OCI-LY1 (cell line): Measurements from ENCODE around the gene WNK2.

Experiments
- H2AFZ ChIP-seq: fragments of 200-600 bp; sonication (generic), shearing (Covaris generic); 2 replicates; pipeline ENCODE4 v1.6.0; 2014; ENCODE audit warnings: antibody characterized with exemption, mild to moderate bottlenecking, low read length
- H3F3A ChIP-seq: fragments of 200-600 bp; sonication (generic), shearing (Covaris generic); 2 replicates; pipeline ENCODE4 v1.6.0; 2014; ENCODE audit warnings: mild to moderate bottlenecking, antibody characterized with exemption, low read length, moderate library complexity; ENCODE audit not compliant: insufficient read depth
- H3K27ac ChIP-seq: fragments of 200-600 bp; sonication (generic); 2 replicates; pipeline ENCODE4 v1.5.1; 2014; ENCODE audit warnings: low read length, mixed run types, mild to moderate bottlenecking, low read depth; ENCODE audit not compliant: poor library complexity, severe bottlenecking
- H3K27me3 ChIP-seq: fragments of 200-600 bp; sonication (generic); 2 replicates; pipeline ENCODE4 v1.6.0; 2014; ENCODE audit warnings: antibody characterized with exemption, mild to moderate bottlenecking, low read length, moderate library complexity; ENCODE audit not compliant: insufficient read depth
- H3K36me3 ChIP-seq: fragments of 200-600 bp; sonication (generic); 2 replicates; pipeline ENCODE4 v1.6.1; 2014; ENCODE audit warnings: mild to moderate bottlenecking, antibody characterized with exemption, low read length, moderate library complexity, mixed read lengths; ENCODE audit not compliant: insufficient read depth
- H3K4me1 ChIP-seq: fragments of 200-600 bp; sonication (generic); 2 replicates; pipeline ENCODE4 v1.5.1; 2014; ENCODE audit warnings: mild to moderate bottlenecking, low read length, moderate library complexity; ENCODE audit not compliant: insufficient read depth, severe bottlenecking
- H3K4me2 ChIP-seq: fragments of 200-600 bp; sonication (generic), shearing (Covaris generic); 2 replicates; pipeline ENCODE4 v1.6.1; 2014; ENCODE audit warnings: low read length
- H3K4me3 ChIP-seq: fragments of 200-600 bp; sonication (generic); 2 replicates; pipeline ENCODE4 v1.5.1; 2014; ENCODE audit warnings: low read length, low read depth, mild to moderate bottlenecking, mixed read lengths; ENCODE audit not compliant: poor library complexity, severe bottlenecking
- H3K79me2 ChIP-seq: fragments of 200-600 bp; shearing (Covaris generic); 2 replicates; pipeline ENCODE4 v1.6.1; 2016; ENCODE audit warnings: mixed run types, low read length, mixed read lengths; ENCODE audit not compliant: insufficient read depth
- H3K9ac ChIP-seq: fragments of 200-600 bp; sonication (generic), shearing (Covaris generic); 2 replicates; pipeline ENCODE4 v1.6.1; 2014; ENCODE audit warnings: mild to moderate bottlenecking, low read length, mixed read lengths
- H3K9me2 ChIP-seq: fragments of 200-600 bp; sonication (generic), shearing (Covaris generic); 2 replicates; pipeline ENCODE4 v1.6.1; 2014; ENCODE audit warnings: low read depth, mild to moderate bottlenecking, low read length, mixed read lengths
- H3K9me3 ChIP-seq: fragments of 200-600 bp; shearing (Covaris generic); 2 replicates; pipeline ENCODE4 v1.6.1; 2014; ENCODE audit warnings: low read length, mixed read lengths
- H4K20me1 ChIP-seq: fragments of 200-600 bp; sonication (generic), shearing (Covaris generic); 2 replicates; pipeline ENCODE4 v1.6.0; 2016; ENCODE audit warnings: mild to moderate bottlenecking, low read length; ENCODE audit not compliant: insufficient read depth
- CTCF ChIP-seq: fragments of 200-600 bp; sonication (generic), shearing (Covaris generic); IDR thresholded peaks from 2 replicates; pipeline ENCODE4 v1.5.1; 2017; ENCODE audit warnings: mild to moderate bottlenecking, antibody characterized with exemption, low read length, moderate library complexity, mixed read lengths
- EZH2 ChIP-seq: fragments of 200-600 bp; sonication (generic), shearing (Covaris generic); IDR thresholded peaks from 2 replicates; pipeline ENCODE4 v1.8.0; 2017; ENCODE audit warnings: borderline replicate concordance, mixed run types, mild to moderate bottlenecking, antibody characterized with exemption, low read length, moderate library complexity, mixed read lengths

WNK2 gene

GRCh38 chr9:93230185-93230584 is 46.2 kb downstream of the WNK2 start:
- Histone ChIP-seq H3K4me3 (no peak overlapping the region), H3K36me3 (no peaks in the 10 kb centered on the region), H3K9me3 (no peaks in the 10 kb centered on the region), H2AFZ (no peak overlapping the region), H4K20me1 (no peaks in the 10 kb centered on the region), H3K27me3 (peaks cover 9% of the 10 kb centered on the region; the same call in 1 of the 2 replicates), H3K4me1 (peaks cover 20% of the 10 kb centered on the region), H3K27ac (no peak overlapping the region), H3K9ac (no peak overlapping the region), H3K79me2 (no peaks in the 10 kb centered on the region), H3F3A (no peaks in the 10 kb centered on the region), H3K9me2 (no peaks in the 10 kb centered on the region), H3K4me2 (no peak overlapping the region)
- TF ChIP-seq CTCF (no peak), EZH2 (no peak)

- H3F3A ChIP-seq: no peaks in the 10 kb centered on the region
- TF ChIP-seq CTCF (no peak), EZH2 (no peak)
- H3K9me2 ChIP-seq: no peaks in the 10 kb centered on the region
- H3K4me1 ChIP-seq: peaks cover 16% of the 10 kb centered on the region
- no peaks in the 10 kb centered on the region for H3K9me3 ChIP-seq
- no peak overlapping the region for H3K27ac ChIP-seq
- no peak overlapping the region for H2AFZ ChIP-seq
- H3K79me2 ChIP-seq: no peaks in the 10 kb centered on the region
- H4K20me1 ChIP-seq: no peaks in the 10 kb centered on the region
- no peak overlapping the region for H3K4me3 ChIP-seq
- peaks cover 9% of the 10 kb centered on the region; the same call in 1 of the 2 replicates for H3K27me3 ChIP-seq
- no peaks in the 10 kb centered on the region for H3K36me3 ChIP-seq
- no peak overlapping the region for H3K4me2 ChIP-seq
- no peak overlapping the region for H3K9ac ChIP-seq
These were observed 46.7 kb downstream of the WNK2 start for GRCh38 chr9:93230601-93231000.

DNA sequence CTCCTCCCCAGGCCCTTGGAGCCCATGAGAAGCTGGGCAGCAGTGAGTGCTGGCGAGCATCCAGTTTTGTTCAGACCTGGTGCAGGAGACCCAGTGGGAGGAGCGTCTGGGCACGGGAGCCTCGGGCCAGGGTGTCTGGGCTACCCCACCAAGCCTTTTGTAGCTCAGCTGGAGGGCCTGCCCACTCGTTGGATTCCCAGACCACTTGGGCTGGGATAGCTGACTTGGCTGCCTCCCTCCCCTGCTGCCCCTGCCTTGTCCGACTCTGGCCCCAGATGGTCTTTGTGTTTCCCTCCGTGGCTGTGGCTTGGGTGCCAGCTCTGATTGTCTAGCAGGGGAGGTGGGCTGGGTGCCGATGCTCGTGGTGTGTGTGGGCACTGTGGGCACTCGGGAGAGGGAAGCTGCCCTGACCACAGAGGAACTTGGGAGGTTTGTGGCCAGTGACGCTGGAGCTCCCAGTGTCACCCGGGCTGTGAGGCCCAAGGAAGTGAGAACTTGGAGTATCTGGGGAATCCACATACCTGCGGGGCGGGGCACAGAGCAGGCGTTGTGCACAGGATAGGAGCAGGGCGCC is 47.3 kb downstream of the WNK2 start:
- Histone ChIP-seq H3K36me3 (no peaks in the 10 kb centered on the region), H3K79me2 (no peaks in the 10 kb centered on the region), H3F3A (no peaks in the 10 kb centered on the region), H3K9me2 (no peaks in the 10 kb centered on the region), H3K9ac (no peak overlapping the region), H3K4me1 (peaks cover 10% of the 10 kb centered on the region), H3K4me3 (no peak overlapping the region), H3K27me3 (peaks cover 9% of the 10 kb centered on the region; the same call in 1 of the 2 replicates), H3K9me3 (no peaks in the 10 kb centered on the region), H3K4me2 (no peak overlapping the region), H2AFZ (no peak overlapping the region), H3K27ac (no peak overlapping the region), H4K20me1 (no peaks in the 10 kb centered on the region)
- TF ChIP-seq EZH2 (no peak), CTCF (no peak)
